ENCODE results near the gene C3orf70. TPM values are rescaled to one million over a fixed set of nuclear protein-coding genes. Genes with fewer than 3 reads are reported as not detected.
A peak's percentile ranks its signal among the peaks of the same experiment; 100 is the strongest.

The C3orf70 gene
- total and polyA plus RNA-seq, 8 donors = 2.2 to 6.3 (median 4.6) TPM

- TF ChIP-seq, protein P1, sequence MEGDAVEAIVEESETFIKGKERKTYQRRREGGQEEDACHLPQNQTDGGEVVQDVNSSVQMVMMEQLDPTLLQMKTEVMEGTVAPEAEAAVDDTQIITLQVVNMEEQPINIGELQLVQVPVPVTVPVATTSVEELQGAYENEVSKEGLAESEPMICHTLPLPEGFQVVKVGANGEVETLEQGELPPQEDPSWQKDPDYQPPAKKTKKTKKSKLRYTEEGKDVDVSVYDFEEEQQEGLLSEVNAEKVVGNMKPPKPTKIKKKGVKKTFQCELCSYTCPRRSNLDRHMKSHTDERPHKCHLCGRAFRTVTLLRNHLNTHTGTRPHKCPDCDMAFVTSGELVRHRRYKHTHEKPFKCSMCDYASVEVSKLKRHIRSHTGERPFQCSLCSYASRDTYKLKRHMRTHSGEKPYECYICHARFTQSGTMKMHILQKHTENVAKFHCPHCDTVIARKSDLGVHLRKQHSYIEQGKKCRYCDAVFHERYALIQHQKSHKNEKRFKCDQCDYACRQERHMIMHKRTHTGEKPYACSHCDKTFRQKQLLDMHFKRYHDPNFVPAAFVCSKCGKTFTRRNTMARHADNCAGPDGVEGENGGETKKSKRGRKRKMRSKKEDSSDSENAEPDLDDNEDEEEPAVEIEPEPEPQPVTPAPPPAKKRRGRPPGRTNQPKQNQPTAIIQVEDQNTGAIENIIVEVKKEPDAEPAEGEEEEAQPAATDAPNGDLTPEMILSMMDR (IDR thresholded peaks at IDR 0.05) = no peak
- ATAC-seq (no peak), DNase-seq (no peak)
- Histone ChIP-seq H3K4me3 (no peak overlapping the region), H3K36me3 (no peaks in the 10 kb centered on the region), H3K9me3 (peaks cover 0 to 3% of the 10 kb centered on the region in 2 donors), H3K27me3 (no peaks in the 10 kb centered on the region), H3K27ac (no peak overlapping the region), H3K4me1 (no peaks in the 10 kb centered on the region)
- intact Hi-C loops (cut with DNase I) = loop anchor here in 1 of 2 donors (10.0 kb wide), 1 partner anchor 61 kb away; no protein-coding TSS in a partner anchor
Measured at GRCh38 chr3:185066251-185066650, 86.6 kb downstream of the C3orf70 start.

GRCh38 chr3:185065059-185065458, 87.8 kb downstream of the C3orf70 start:
- H3K9me3 ChIP-seq = peaks cover 0 to 5% of the 10 kb centered on the region in 2 donors
- DNase-seq = no peak
- TF ChIP-seq, protein P1 (IDR thresholded peaks at IDR 0.05) = no peak
- no peak for ATAC-seq
- intact Hi-C loops (cut with DNase I) = loop anchor here in 1 of 2 donors (10.0 kb wide), 1 partner anchor 60 kb away; no protein-coding TSS in a partner anchor
- H3K27me3 ChIP-seq = no peaks in the 10 kb centered on the region
- H3K4me3 ChIP-seq = no peak overlapping the region
- no peak overlapping the region for H3K27ac ChIP-seq
- peaks cover 0 to 4% of the 10 kb centered on the region in 2 donors for H3K4me1 ChIP-seq
- no peaks in the 10 kb centered on the region for H3K36me3 ChIP-seq

DNA sequence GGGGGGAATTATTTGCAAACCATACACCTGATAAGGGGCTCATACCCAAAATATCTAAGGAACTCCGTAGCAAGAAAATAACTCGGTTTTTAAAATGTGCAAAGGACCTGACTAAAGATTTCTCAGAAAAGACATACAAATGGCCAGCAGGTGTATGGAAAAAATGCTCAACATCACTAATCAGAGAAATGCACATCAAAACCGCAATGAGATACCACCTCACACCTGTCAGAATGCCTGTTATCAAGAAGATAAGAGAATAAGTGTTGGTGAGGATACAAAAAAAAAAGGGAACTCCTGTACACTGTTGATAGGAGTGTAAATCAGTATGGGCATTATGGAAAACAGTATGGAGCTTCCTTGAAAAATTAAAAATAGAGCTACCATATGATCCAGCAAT, 89.4 kb downstream of the C3orf70 start:
- DNase-seq (no peak), ATAC-seq (no peak)
- no peaks in the 10 kb centered on the region for H3K27me3 ChIP-seq
- no peak overlapping the region for H3K27ac ChIP-seq
- peaks cover 0 to 5% of the 10 kb centered on the region in 2 donors for H3K9me3 ChIP-seq
- no peak overlapping the region for H3K4me3 ChIP-seq
- peaks cover 0 to 20% of the 10 kb centered on the region in 2 donors for H3K4me1 ChIP-seq
- intact Hi-C loops (cut with DNase I) = loop anchor here in 1 of 2 donors (10.0 kb wide), 1 partner anchor 59 kb away; no protein-coding TSS in a partner anchor
- TF ChIP-seq, protein P1 (IDR thresholded peaks at IDR 0.05) = no peak
- H3K36me3 ChIP-seq = no peaks in the 10 kb centered on the region

DNA sequence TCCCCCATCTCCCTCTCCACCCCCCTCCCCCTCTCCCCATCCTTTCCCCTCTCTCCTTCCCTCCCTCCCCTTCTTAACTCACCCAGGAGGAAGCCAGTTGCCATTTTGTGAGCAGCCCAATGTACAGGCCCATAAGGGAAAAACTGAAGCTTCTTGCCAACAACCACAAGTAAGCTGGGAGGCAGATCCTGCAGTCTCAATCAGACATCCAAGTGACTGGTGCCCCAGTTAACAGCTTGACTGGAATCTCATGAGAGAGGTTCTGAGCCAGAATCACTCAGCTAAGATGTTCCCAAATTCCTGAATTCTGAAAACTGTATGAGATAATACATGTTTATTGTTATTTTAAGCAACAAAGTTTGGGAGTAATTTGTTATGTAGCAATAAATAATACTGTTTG, 90.7 kb downstream of the C3orf70 start:
- intact Hi-C loops (cut with DNase I) = loop anchor here in 1 of 2 donors (10.0 kb wide), 1 partner anchor 57 kb away; no protein-coding TSS in a partner anchor
- TF ChIP-seq, protein P1 (IDR thresholded peaks at IDR 0.05) = no peak
- H3K27ac ChIP-seq = no peak overlapping the region

DNA sequence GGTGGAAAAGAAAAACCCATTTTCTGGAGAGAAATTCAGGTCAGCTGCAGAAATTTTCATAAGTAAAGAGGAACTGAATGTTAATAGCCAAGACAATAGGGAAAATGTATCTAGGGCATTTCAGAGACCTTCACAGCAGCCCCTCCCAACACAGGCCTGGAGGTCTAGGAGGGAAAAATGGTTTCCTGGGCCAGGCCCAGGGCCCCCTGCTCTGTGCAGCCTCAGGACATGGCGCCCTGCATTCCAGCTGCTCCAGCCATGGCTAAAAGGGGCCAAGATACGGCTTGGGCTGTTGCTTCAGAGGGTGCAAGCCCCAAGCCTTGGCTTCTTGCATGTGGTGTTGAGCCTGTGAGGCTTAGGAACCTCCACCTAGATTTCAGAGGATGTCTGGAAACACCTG, 92.2 kb downstream of the C3orf70 start:
- Histone ChIP-seq H3K4me1 (peaks cover 0 to 21% of the 10 kb centered on the region in 2 donors), H3K27me3 (no peaks in the 10 kb centered on the region), H3K4me3 (no peak overlapping the region), H3K9me3 (peaks cover 0 to 17% of the 10 kb centered on the region in 2 donors), H3K27ac (peak overlapping the region in 1 of 2 donors; percentile 78), H3K36me3 (peaks cover 0 to 3% of the 10 kb centered on the region in 2 donors)
- TF ChIP-seq, protein P1 (IDR thresholded peaks at IDR 0.05) = no peak
- DNase-seq (no peak), ATAC-seq (no peak)
- intact Hi-C loops (cut with DNase I) = loop anchor here in 1 of 2 donors (10.0 kb wide), 1 partner anchor 56 kb away; no protein-coding TSS in a partner anchor

More for the DNA sequence above, 90.7 kb downstream of the C3orf70 start:
- Histone ChIP-seq H3K9me3 (peaks cover 0 to 13% of the 10 kb centered on the region in 2 donors), H3K27me3 (no peaks in the 10 kb centered on the region), H3K4me1 (peaks cover 0 to 21% of the 10 kb centered on the region in 2 donors), H3K36me3 (no peaks in the 10 kb centered on the region), H3K4me3 (no peak overlapping the region)
- no peak for ATAC-seq
- DNase-seq = no peak

All from left lung (tissue), 10 donors.